Epithelial cell of proximal tubule (primary cell): ENCODE data around the gene INPP5A. TPM values are rescaled to one million over a fixed set of nuclear protein-coding genes. Genes with fewer than 3 reads are reported as not detected.
"Not testable (repeated sequence)": the region's sequence is repeated elsewhere in the genome, so short reads cannot be mapped to it uniquely, and the experiment has no call there.

Experiments used
- DNase-seq: peaks from one replicate; pipeline ENCODE4 v3.0.0-alpha.2; 2011; ENCODE audit warnings: low read depth
- H3K4me3 ChIP-seq: 2 replicates; pipeline ENCODE4 v1.5.1; 2011; ENCODE audit warnings: low read depth, mild to moderate bottlenecking, low read length
- CTCF ChIP-seq: conservative IDR thresholded peaks from 2 replicates; pipeline ENCODE4 v1.5.1; 2012; ENCODE audit warnings: low read depth, mild to moderate bottlenecking, low read length
- total RNA-seq: library from RNA; depleted of rRNA; stranded (reverse); fragments of >200 nt; gene quantifications from 2 replicates; pipeline ENCODE4 v1.2.3, GENCODE V29; 2015

Gene INPP5A
- total RNA-seq, 1 donor from 2014 or later: 30.4 TPM

GRCh38 chr10:132814469-132814856 is 276.9 kb downstream of the INPP5A start:
- H3K4me3 ChIP-seq: no peak overlapping the region
- no peak for TF ChIP-seq CTCF
- no peak for DNase-seq

GRCh38 chr10:132815168-132815857 is 277.7 kb downstream of the INPP5A start:
- H3K4me3 ChIP-seq: no peak overlapping the region
- no peak for TF ChIP-seq CTCF
- DNase-seq: no peak

- no peak for TF ChIP-seq CTCF
- DNase-seq: no peak
Observed at GRCh38 chr10:132816718-132817117, 279.1 kb downstream of the INPP5A start.

GRCh38 chr10:132817701-132818211 is 280.2 kb downstream of the INPP5A start:
- no peak for TF ChIP-seq CTCF
- H3K4me3 ChIP-seq: no peak overlapping the region
- DNase-seq: no peak

More at GRCh38 chr10:132816718-132817117, 279.1 kb downstream of the INPP5A start:
- no peak overlapping the region for H3K4me3 ChIP-seq

- no peak for DNase-seq
- no peak overlapping the region for H3K4me3 ChIP-seq
- no peak for TF ChIP-seq CTCF
Observed at GRCh38 chr10:132820056-132820455, 282.5 kb downstream of the INPP5A start.

GRCh38 chr10:132825783-132826523 is 288.4 kb downstream of the INPP5A start:
- H3K4me3 ChIP-seq, DNase-seq: not testable (repeated sequence)

- DNase-seq: no peak
- TF ChIP-seq CTCF: no peak
- H3K4me3 ChIP-seq: no peak overlapping the region
Observed at GRCh38 chr10:132826524-132827422, 289.2 kb downstream of the INPP5A start.
